Trophoblast cell (in vitro differentiated cells and primary cell): ENCODE results near the gene ZFYVE28.

Source experiments
- DNase-seq, 2 donors: peaks; one replicate each; pipeline ENCODE4 v3.0.0-alpha.2; 2016
- H2AFZ ChIP-seq: 2 replicates; pipeline ENCODE4 v1.6.1; 2013; ENCODE audit warnings: low read length, moderate library complexity, mild to moderate bottlenecking; ENCODE audit not compliant: insufficient read depth, poor library complexity
- H2AK5ac ChIP-seq: 2 replicates; pipeline ENCODE4 v1.6.1; 2013; ENCODE audit warnings: mild to moderate bottlenecking, low read length
- H2BK120ac ChIP-seq: 2 replicates; pipeline ENCODE4 v1.6.1; 2013; ENCODE audit warnings: low read length, mild to moderate bottlenecking, moderate library complexity; ENCODE audit not compliant: insufficient read depth, poor library complexity
- H2BK12ac ChIP-seq: 2 replicates; pipeline ENCODE4 v1.6.1; 2013; ENCODE audit warnings: mild to moderate bottlenecking, low read length, moderate library complexity
- H2BK5ac ChIP-seq: 2 replicates; pipeline ENCODE4 v1.6.1; 2013; ENCODE audit warnings: low read length, low read depth, moderate library complexity, mild to moderate bottlenecking; ENCODE audit not compliant: poor library complexity
- H3K14ac ChIP-seq: 2 replicates; pipeline ENCODE4 v1.6.1; 2013; ENCODE audit warnings: mild to moderate bottlenecking, low read length
- H3K18ac ChIP-seq: 2 replicates; pipeline ENCODE4 v1.6.1; 2013; ENCODE audit warnings: mild to moderate bottlenecking, low read length
- H3K23ac ChIP-seq: 2 replicates; pipeline ENCODE4 v1.6.1; 2013; ENCODE audit warnings: low read length
- H3K27ac ChIP-seq: 2 replicates; pipeline ENCODE4 v1.5.1; 2013; ENCODE audit warnings: low read depth, mild to moderate bottlenecking, inconsistent platforms, low read length, moderate library complexity
- H3K27me3 ChIP-seq: 2 replicates; pipeline ENCODE4 v1.6.1; 2013; ENCODE audit warnings: inconsistent platforms, mild to moderate bottlenecking, low read length, moderate library complexity; ENCODE audit not compliant: insufficient read depth
- H3K36me3 ChIP-seq, 2 experiments: 1 replicate in 1 of 2; 2 replicates in 1 of 2; pipeline ENCODE4 v1.6.1; 2013; ENCODE audit warnings: low read length in 2 of 2, mild to moderate bottlenecking in 2 of 2, moderate library complexity in 1 of 2; ENCODE audit not compliant: insufficient read depth in 2 of 2, control insufficient read depth in 1 of 2
- H3K4ac ChIP-seq: 2 replicates; pipeline ENCODE4 v1.6.1; 2013; ENCODE audit warnings: low read depth, mild to moderate bottlenecking, low read length, moderate library complexity
- H3K4me1 ChIP-seq, 2 experiments: 1 replicate in 1 of 2; 2 replicates in 1 of 2; pipeline ENCODE4 v1.6.1; 2013; ENCODE audit warnings: low read length in 2 of 2, mild to moderate bottlenecking in 2 of 2, moderate library complexity in 1 of 2; ENCODE audit not compliant: insufficient read depth in 2 of 2, control insufficient read depth in 1 of 2
- H3K4me2 ChIP-seq: 2 replicates; pipeline ENCODE4 v1.6.1; 2013; ENCODE audit warnings: inconsistent platforms, mild to moderate bottlenecking, low read length, moderate library complexity
- H3K4me3 ChIP-seq: 2 replicates; pipeline ENCODE4 v1.5.1; 2013; ENCODE audit warnings: mild to moderate bottlenecking, low read depth, low read length, inconsistent platforms
- H3K79me1 ChIP-seq: one replicate; pipeline ENCODE4 v1.6.1; 2013; ENCODE audit warnings: low read length
- H3K79me2 ChIP-seq: 2 replicates; pipeline ENCODE4 v1.6.1; 2013; ENCODE audit warnings: low read length, mild to moderate bottlenecking; ENCODE audit not compliant: control insufficient read depth, insufficient read depth, poor library complexity
- H3K9ac ChIP-seq: 2 replicates; pipeline ENCODE4 v1.6.1; 2013; ENCODE audit warnings: mild to moderate bottlenecking, low read length
- H3K9me3 ChIP-seq: 2 replicates; pipeline ENCODE4 v1.6.1; 2013; ENCODE audit warnings: low read depth, mild to moderate bottlenecking, control low read depth, inconsistent platforms, low read length; ENCODE audit not compliant: insufficient read depth
- H4K12ac ChIP-seq: 2 replicates; pipeline ENCODE4 v1.6.1; 2013; ENCODE audit warnings: low read depth, mild to moderate bottlenecking, low read length, moderate library complexity
- H4K8ac ChIP-seq: 2 replicates; pipeline ENCODE4 v1.6.1; 2013; ENCODE audit warnings: low read depth, mild to moderate bottlenecking, low read length, moderate library complexity
- H4K91ac ChIP-seq: one replicate; pipeline ENCODE4 v1.6.1; 2013; ENCODE audit warnings: low read depth, mild to moderate bottlenecking, low read length, moderate library complexity
- WGBS: extraction: QIAGEN DNeasy Blood & Tissue Kit; methylation state at CpG from one replicate; pipeline ENCODE4 v1.1.7; 2013; ENCODE audit warnings: missing lambda C conversion rate; ENCODE audit not compliant: insufficient read length, insufficient coverage; ENCODE audit errors: extremely low coverage; 5-methylcytosine and 5-hydroxymethylcytosine counted together

Gene ZFYVE28

GRCh38 chr4:2332976-2333319 is 85.5 kb downstream of the ZFYVE28 start:
- H3K9me3 ChIP-seq: peaks cover under 1% of the 10 kb centered on the region
- no peak for DNase-seq
- WGBS: no CpG with 5 or more reads among the region's 6 CpGs
- no peak overlapping the region for H2BK120ac ChIP-seq
- H3K36me3 ChIP-seq: no peaks in the 10 kb centered on the region
- no peak overlapping the region for H3K27ac ChIP-seq
- no peak overlapping the region for H2AFZ ChIP-seq
- no peak overlapping the region for H3K9ac ChIP-seq
- no peaks in the 10 kb centered on the region for H3K27me3 ChIP-seq
- H2AK5ac ChIP-seq: no peak overlapping the region
- H3K4me3 ChIP-seq: no peak overlapping the region
- H3K4me2 ChIP-seq: no peak overlapping the region
- H3K79me2 ChIP-seq: no peaks in the 10 kb centered on the region
- H3K14ac ChIP-seq: no peak overlapping the region
- no peak overlapping the region for H2BK5ac ChIP-seq
- no peak overlapping the region for H4K8ac ChIP-seq
- no peak overlapping the region for H3K4ac ChIP-seq
- H3K23ac ChIP-seq: no peak overlapping the region
- H3K79me1 ChIP-seq: no peaks in the 10 kb centered on the region
- no peak overlapping the region for H4K91ac ChIP-seq
- no peak overlapping the region for H2BK12ac ChIP-seq
- H3K4me1 ChIP-seq: no peaks in the 10 kb centered on the region
- H3K18ac ChIP-seq: no peak overlapping the region
- H4K12ac ChIP-seq: no peak overlapping the region

- H3K14ac ChIP-seq: no peak overlapping the region
- WGBS: no CpG with 5 or more reads among the region's 21 CpGs
Observed at GRCh38 chr4:2332201-2332975, 86.1 kb downstream of the ZFYVE28 start.

DNA sequence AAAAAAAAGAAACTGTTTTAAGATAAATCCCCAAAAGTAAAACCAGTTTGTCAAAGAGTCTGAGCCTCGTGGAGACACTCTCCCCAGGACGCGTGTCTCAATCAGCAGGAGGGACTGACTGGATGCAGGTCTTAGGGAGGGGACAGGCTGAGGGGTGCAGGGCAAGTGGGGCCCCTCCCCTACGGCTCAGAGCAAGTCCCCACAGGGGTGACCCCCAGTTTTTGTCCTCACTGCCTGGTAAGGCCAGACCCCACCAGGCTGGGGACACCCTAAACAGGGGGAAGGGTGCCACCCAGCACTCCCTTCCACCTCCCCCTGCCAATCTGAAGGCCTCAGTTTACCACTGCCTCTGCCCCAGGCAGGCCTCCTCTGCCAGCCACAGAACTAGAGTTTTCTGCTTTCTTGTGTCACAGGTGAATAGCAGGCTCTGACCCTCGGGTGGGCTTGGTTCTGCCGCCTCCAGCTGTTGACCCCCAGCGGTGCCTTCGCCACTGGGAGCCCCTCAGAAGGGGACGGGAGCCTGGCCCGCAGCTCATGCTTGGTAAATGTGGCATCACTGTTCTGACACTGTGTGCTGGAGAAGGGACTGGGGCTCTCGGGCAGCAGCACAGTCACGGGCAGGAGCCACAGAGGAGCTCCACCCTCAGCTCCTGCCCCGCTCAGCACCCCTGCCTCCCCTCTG is 86.8 kb downstream of the ZFYVE28 start:
- H3K79me2 ChIP-seq: no peaks in the 10 kb centered on the region
- DNase-seq: no peak
- no peak overlapping the region for H3K4ac ChIP-seq
- H3K4me2 ChIP-seq: no peak overlapping the region
- H3K27ac ChIP-seq: no peak overlapping the region
- no peak overlapping the region for H3K9ac ChIP-seq
- no peak overlapping the region for H2BK120ac ChIP-seq
- no peaks in the 10 kb centered on the region for H3K27me3 ChIP-seq
- no peaks in the 10 kb centered on the region for H3K36me3 ChIP-seq
- H2BK5ac ChIP-seq: no peak overlapping the region
- no peak overlapping the region for H2AK5ac ChIP-seq
- H3K4me1 ChIP-seq: no peaks in the 10 kb centered on the region
- H3K79me1 ChIP-seq: no peaks in the 10 kb centered on the region
- no peak overlapping the region for H4K12ac ChIP-seq
- no peak overlapping the region for H3K23ac ChIP-seq
- no peak overlapping the region for H3K18ac ChIP-seq
- no peaks in the 10 kb centered on the region for H3K9me3 ChIP-seq
- H2AFZ ChIP-seq: no peak overlapping the region
- H4K8ac ChIP-seq: no peak overlapping the region
- WGBS: no CpG with 5 or more reads among the region's 13 CpGs
- H4K91ac ChIP-seq: no peak overlapping the region
- H2BK12ac ChIP-seq: no peak overlapping the region
- H3K4me3 ChIP-seq: no peak overlapping the region
- no peak overlapping the region for H3K14ac ChIP-seq

More at GRCh38 chr4:2332201-2332975, 86.1 kb downstream of the ZFYVE28 start:
- H4K8ac ChIP-seq: no peak overlapping the region
- H2BK5ac ChIP-seq: no peak overlapping the region
- H3K4me2 ChIP-seq: no peak overlapping the region
- H3K4me3 ChIP-seq: no peak overlapping the region
- no peaks in the 10 kb centered on the region for H3K4me1 ChIP-seq
- no peak overlapping the region for H2BK120ac ChIP-seq
- no peak overlapping the region for H2AFZ ChIP-seq
- H3K18ac ChIP-seq: no peak overlapping the region
- no peaks in the 10 kb centered on the region for H3K79me2 ChIP-seq
- no peak overlapping the region for H2BK12ac ChIP-seq
- no peak overlapping the region for H3K4ac ChIP-seq
- no peak overlapping the region for H4K12ac ChIP-seq
- no peaks in the 10 kb centered on the region for H3K9me3 ChIP-seq
- H3K36me3 ChIP-seq: no peaks in the 10 kb centered on the region
- DNase-seq: no peak
- H3K23ac ChIP-seq: no peak overlapping the region
- no peak overlapping the region for H3K9ac ChIP-seq
- no peak overlapping the region for H4K91ac ChIP-seq
- H3K79me1 ChIP-seq: no peaks in the 10 kb centered on the region
- no peaks in the 10 kb centered on the region for H3K27me3 ChIP-seq
- no peak overlapping the region for H3K27ac ChIP-seq
- no peak overlapping the region for H2AK5ac ChIP-seq

DNA sequence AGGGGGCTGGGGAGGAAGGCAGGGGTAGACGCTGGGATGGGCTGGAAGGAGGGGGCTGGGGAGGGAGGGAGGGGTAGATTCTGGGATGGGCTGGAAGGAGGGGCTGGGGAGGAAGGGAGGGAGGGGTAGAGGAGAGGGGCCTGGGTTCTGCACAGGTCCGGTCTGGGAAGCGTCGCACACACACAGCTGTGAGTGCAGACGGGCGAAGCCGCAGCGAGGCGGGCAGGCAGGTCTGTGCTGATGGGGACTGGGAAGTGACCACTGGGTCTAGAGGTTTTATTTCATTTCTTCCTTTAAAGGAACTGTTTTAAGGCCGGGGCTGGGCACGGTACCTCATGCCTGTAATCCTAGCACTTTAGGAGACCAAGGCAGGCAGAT is 87.4 kb downstream of the ZFYVE28 start:
- DNase-seq: no peak

More for the DNA sequence above, 87.4 kb downstream of the ZFYVE28 start:
- WGBS: no CpG with 5 or more reads among the region's 11 CpGs
- Histone ChIP-seq H2BK12ac (no peak overlapping the region), H3K4me3 (no peak overlapping the region), H2AK5ac (no peak overlapping the region), H3K23ac (no peak overlapping the region), H4K12ac (no peak overlapping the region), H3K4me1 (no peaks in the 10 kb centered on the region), H3K79me2 (no peaks in the 10 kb centered on the region), H3K4me2 (no peak overlapping the region), H2AFZ (no peak overlapping the region), H3K4ac (no peak overlapping the region), H3K27ac (no peak overlapping the region), H2BK120ac (no peak overlapping the region), H3K9ac (no peak overlapping the region), H3K36me3 (no peaks in the 10 kb centered on the region), H4K8ac (no peak overlapping the region), H3K27me3 (no peaks in the 10 kb centered on the region), H3K18ac (no peak overlapping the region), H3K79me1 (no peaks in the 10 kb centered on the region), H4K91ac (no peak overlapping the region), H3K14ac (no peak overlapping the region), H2BK5ac (no peak overlapping the region), H3K9me3 (no peaks in the 10 kb centered on the region)
